ENCODE measurements around the gene OTUD7B.
A peak's percentile ranks its signal among the peaks of the same experiment; 100 is the strongest.

OTUD7B gene

DNA sequence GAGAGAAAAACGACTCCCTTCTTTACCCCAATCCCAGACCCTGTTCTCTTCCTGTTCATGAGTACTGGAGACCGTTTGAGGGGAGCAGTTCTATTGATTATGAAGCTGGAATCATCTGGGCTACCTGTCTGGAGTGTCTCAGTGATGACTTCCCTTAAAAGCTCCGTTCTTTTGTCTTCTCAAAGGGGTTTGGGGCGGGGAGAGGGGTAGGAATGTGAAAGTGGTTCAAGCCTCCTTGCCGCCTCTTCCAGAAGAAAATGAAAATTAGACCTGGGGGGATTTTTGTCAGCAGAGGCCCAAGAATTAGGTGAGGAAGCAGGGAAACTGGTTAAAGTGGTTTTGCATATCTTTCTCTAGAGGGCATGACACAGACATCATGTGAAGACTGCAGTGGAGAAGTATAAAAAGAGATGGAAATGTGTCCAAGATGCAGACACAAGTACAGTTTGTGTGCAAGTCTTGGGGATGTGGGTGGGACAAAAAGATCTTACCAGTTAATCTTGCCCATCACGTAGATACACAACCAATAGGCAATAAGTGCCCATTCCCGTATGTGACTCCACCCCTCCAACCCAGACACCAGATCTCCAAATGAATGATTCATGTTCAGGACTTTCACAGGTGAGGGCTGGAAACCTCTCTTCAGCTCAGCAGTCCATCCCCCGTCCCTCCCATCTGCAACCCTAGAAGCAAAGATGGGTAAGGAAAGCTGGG is 73.4 kb downstream of the OTUD7B start:
- peak; percentile 80 for DNase-seq
- no peak overlapping the region for H2BK120ac ChIP-seq (ENCODE audit: low read depth, low read length)
- no peak overlapping the region for H3K4me3 ChIP-seq (ENCODE audit: low read length)
- H3K56ac ChIP-seq (ENCODE audit: low read length): peak overlapping the region; percentile 17
- H3K79me2 ChIP-seq (ENCODE audit: control insufficient read depth, insufficient read depth, low read length): no peaks in the 10 kb centered on the region
- H3K4ac ChIP-seq (ENCODE audit: low read depth, low read length): peak overlapping the region; percentile 36
- no peak overlapping the region for H3K27ac ChIP-seq (ENCODE audit: low read depth, low read length)
- H3K36me3 ChIP-seq (ENCODE audit: control insufficient read depth, insufficient read depth, low read length): no peaks in the 10 kb centered on the region
- no peak overlapping the region for H2AK5ac ChIP-seq (ENCODE audit: low read length)
- H3K27me3 ChIP-seq (ENCODE audit: insufficient read depth, low read length, poor library complexity): no peaks in the 10 kb centered on the region
- no peak overlapping the region for H2BK15ac ChIP-seq (replicated peaks; ENCODE audit: low read depth)
- no peak overlapping the region for H4K8ac ChIP-seq (ENCODE audit: low read depth, low read length)
- H3K18ac ChIP-seq (ENCODE audit: low read length): no peak overlapping the region
- peak overlapping the region; percentile 64 for H3K4me2 ChIP-seq (ENCODE audit: low read length)
- H3K23ac ChIP-seq (ENCODE audit: low read length): no peak overlapping the region
- peak overlapping the region; percentile 38 for H3K9ac ChIP-seq (ENCODE audit: low read length)
- peaks cover 2% of the 10 kb centered on the region for H3K4me1 ChIP-seq (ENCODE audit: control insufficient read depth, low read depth, low read length)
- no peak overlapping the region for H2BK5ac ChIP-seq (ENCODE audit: low read length)
- no CpG with 5 or more reads among the region's 8 CpGs for WGBS (ENCODE audit: extremely low coverage, insufficient coverage, low lambda C conversion rate)
- H3K79me1 ChIP-seq (ENCODE audit: low read length): no peaks in the 10 kb centered on the region
- no peak overlapping the region for H4K5ac ChIP-seq (ENCODE audit: low read length)

GRCh38 chr1:149936170-149936991 is 74.1 kb downstream of the OTUD7B start, which contains the start of gene MTMR11:
MTMR11 (minus strand) TSS chr1:149936879; CDS start chr1:149936647, 232 bp downstream.
- Histone ChIP-seq H2BK15ac (replicated peaks; ENCODE audit: low read depth) (no peak within 1 kb of the TSS), H3K79me1 (ENCODE audit: low read length) (no peaks in the 10 kb centered on the region), H3K4me3 (ENCODE audit: low read length) (peak within 1 kb of the TSS; percentile 31), H4K8ac (ENCODE audit: low read depth, low read length) (no peak within 1 kb of the TSS), H3K56ac (ENCODE audit: low read length) (peak within 1 kb of the TSS; percentile 80), H3K4me1 (ENCODE audit: control insufficient read depth, low read depth, low read length) (peaks cover 2% of the 10 kb centered on the region), H3K27ac (ENCODE audit: low read depth, low read length) (no peak within 1 kb of the TSS), H3K27me3 (ENCODE audit: insufficient read depth, low read length, poor library complexity) (no peaks in the 10 kb centered on the region), H3K9ac (ENCODE audit: low read length) (peak within 1 kb of the TSS; percentile 62), H3K23ac (ENCODE audit: low read length) (no peak within 1 kb of the TSS), H4K5ac (ENCODE audit: low read length) (no peak within 1 kb of the TSS), H2BK120ac (ENCODE audit: low read depth, low read length) (no peak within 1 kb of the TSS), H3K79me2 (ENCODE audit: control insufficient read depth, insufficient read depth, low read length) (no peaks in the 10 kb centered on the region), H3K4me2 (ENCODE audit: low read length) (peak within 1 kb of the TSS; percentile 64), H2AK5ac (ENCODE audit: low read length) (no peak within 1 kb of the TSS), H3K4ac (ENCODE audit: low read depth, low read length) (peak within 1 kb of the TSS; percentile 36), H2BK5ac (ENCODE audit: low read length) (no peak within 1 kb of the TSS), H3K36me3 (ENCODE audit: control insufficient read depth, insufficient read depth, low read length) (peaks cover 2% of the 10 kb centered on the region), H3K18ac (ENCODE audit: low read length) (no peak within 1 kb of the TSS)
- WGBS (ENCODE audit: extremely low coverage, insufficient coverage, low lambda C conversion rate): no CpG with 5 or more reads among the region's 18 CpGs
- peak; percentile 58 for DNase-seq

GRCh38 chr1:149934356-149934755 is 76.2 kb downstream of the OTUD7B start:
- Histone ChIP-seq H3K79me1 (ENCODE audit: low read length) (no peaks in the 10 kb centered on the region), H2BK120ac (ENCODE audit: low read depth, low read length) (no peak overlapping the region), H4K8ac (ENCODE audit: low read depth, low read length) (no peak overlapping the region), H4K5ac (ENCODE audit: low read length) (no peak overlapping the region), H2BK5ac (ENCODE audit: low read length) (no peak overlapping the region), H3K27me3 (ENCODE audit: insufficient read depth, low read length, poor library complexity) (no peaks in the 10 kb centered on the region), H3K56ac (ENCODE audit: low read length) (no peak overlapping the region), H3K18ac (ENCODE audit: low read length) (no peak overlapping the region), H2BK15ac (replicated peaks; ENCODE audit: low read depth) (no peak overlapping the region), H3K23ac (ENCODE audit: low read length) (no peak overlapping the region), H3K4me3 (ENCODE audit: low read length) (no peak overlapping the region), H3K4me2 (ENCODE audit: low read length) (no peak overlapping the region), H3K27ac (ENCODE audit: low read depth, low read length) (no peak overlapping the region), H3K36me3 (ENCODE audit: control insufficient read depth, insufficient read depth, low read length) (peaks cover 2% of the 10 kb centered on the region), H3K79me2 (ENCODE audit: control insufficient read depth, insufficient read depth, low read length) (no peaks in the 10 kb centered on the region), H2AK5ac (ENCODE audit: low read length) (no peak overlapping the region), H3K9ac (ENCODE audit: low read length) (no peak overlapping the region), H3K4me1 (ENCODE audit: control insufficient read depth, low read depth, low read length) (peaks cover 2% of the 10 kb centered on the region), H3K4ac (ENCODE audit: low read depth, low read length) (no peak overlapping the region)
- WGBS (ENCODE audit: extremely low coverage, insufficient coverage, low lambda C conversion rate): no CpG with 5 or more reads among the region's 2 CpGs
- no peak for DNase-seq

- Histone ChIP-seq H3K4me3 (ENCODE audit: low read length) (no peak overlapping the region), H4K8ac (ENCODE audit: low read depth, low read length) (no peak overlapping the region), H2BK5ac (ENCODE audit: low read length) (no peak overlapping the region), H3K27ac (ENCODE audit: low read depth, low read length) (no peak overlapping the region), H3K4me1 (ENCODE audit: control insufficient read depth, low read depth, low read length) (no peaks in the 10 kb centered on the region), H2BK15ac (replicated peaks; ENCODE audit: low read depth) (no peak overlapping the region), H3K9ac (ENCODE audit: low read length) (no peak overlapping the region), H3K18ac (ENCODE audit: low read length) (no peak overlapping the region), H2AK5ac (ENCODE audit: low read length) (no peak overlapping the region), H3K56ac (ENCODE audit: low read length) (no peak overlapping the region), H3K79me1 (ENCODE audit: low read length) (no peaks in the 10 kb centered on the region), H3K79me2 (ENCODE audit: control insufficient read depth, insufficient read depth, low read length) (no peaks in the 10 kb centered on the region), H2BK120ac (ENCODE audit: low read depth, low read length) (no peak overlapping the region), H3K4ac (ENCODE audit: low read depth, low read length) (no peak overlapping the region), H3K36me3 (ENCODE audit: control insufficient read depth, insufficient read depth, low read length) (peaks cover 2% of the 10 kb centered on the region), H3K23ac (ENCODE audit: low read length) (no peak overlapping the region), H4K5ac (ENCODE audit: low read length) (no peak overlapping the region), H3K27me3 (ENCODE audit: insufficient read depth, low read length, poor library complexity) (no peaks in the 10 kb centered on the region), H3K4me2 (ENCODE audit: low read length) (no peak overlapping the region)
- no CpG with 5 or more reads among the region's 4 CpGs for WGBS (ENCODE audit: extremely low coverage, insufficient coverage, low lambda C conversion rate)
- DNase-seq: no peak
Measured at GRCh38 chr1:149933208-149933607, 77.3 kb downstream of the OTUD7B start.

DNA sequence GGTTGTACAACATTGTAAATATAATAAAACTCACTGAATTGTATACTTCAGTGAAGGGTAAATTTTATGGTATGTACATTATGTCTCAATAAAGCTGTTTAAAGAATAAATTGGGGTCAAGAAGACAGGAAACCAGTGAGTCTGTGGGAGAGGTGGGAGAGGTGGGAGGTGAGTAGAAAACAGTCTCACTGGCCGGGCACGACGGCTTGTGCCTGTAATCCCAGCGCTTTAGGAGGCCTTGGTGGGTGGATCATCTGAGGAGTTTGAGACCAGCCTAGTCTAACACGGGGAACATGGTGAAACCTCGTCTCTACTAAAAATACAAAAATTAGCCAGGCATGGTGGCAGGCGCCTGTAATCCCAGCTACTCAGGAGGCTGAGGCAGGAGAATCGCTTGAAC is 78.1 kb downstream of the OTUD7B start:
- no peak for DNase-seq
- no CpG with 5 or more reads among the region's 8 CpGs for WGBS (ENCODE audit: extremely low coverage, insufficient coverage, low lambda C conversion rate)

More for the DNA sequence above, 78.1 kb downstream of the OTUD7B start:
- Histone ChIP-seq H3K27ac (ENCODE audit: low read depth, low read length) (no peak overlapping the region), H3K79me1 (ENCODE audit: low read length) (no peaks in the 10 kb centered on the region), H4K5ac (ENCODE audit: low read length) (no peak overlapping the region), H3K4me3 (ENCODE audit: low read length) (no peak overlapping the region), H3K27me3 (ENCODE audit: insufficient read depth, low read length, poor library complexity) (no peaks in the 10 kb centered on the region), H2BK15ac (replicated peaks; ENCODE audit: low read depth) (no peak overlapping the region), H3K4me2 (ENCODE audit: low read length) (no peak overlapping the region), H3K4me1 (ENCODE audit: control insufficient read depth, low read depth, low read length) (no peaks in the 10 kb centered on the region), H3K56ac (ENCODE audit: low read length) (no peak overlapping the region), H2AK5ac (ENCODE audit: low read length) (no peak overlapping the region), H3K36me3 (ENCODE audit: control insufficient read depth, insufficient read depth, low read length) (peaks cover 2% of the 10 kb centered on the region), H3K23ac (ENCODE audit: low read length) (no peak overlapping the region), H2BK120ac (ENCODE audit: low read depth, low read length) (no peak overlapping the region), H2BK5ac (ENCODE audit: low read length) (no peak overlapping the region), H3K18ac (ENCODE audit: low read length) (no peak overlapping the region), H3K4ac (ENCODE audit: low read depth, low read length) (no peak overlapping the region), H4K8ac (ENCODE audit: low read depth, low read length) (no peak overlapping the region), H3K9ac (ENCODE audit: low read length) (no peak overlapping the region), H3K79me2 (ENCODE audit: control insufficient read depth, insufficient read depth, low read length) (peaks cover under 1% of the 10 kb centered on the region)

All from mesendoderm (in vitro differentiated cells).